PC-3 (cell line): ENCODE measurements around the gene RAB44. TPM values are rescaled to one million over a fixed set of nuclear protein-coding genes. Genes with fewer than 3 reads are reported as not detected.
"Not testable (repeated sequence)": the region's sequence is repeated elsewhere in the genome, so short reads cannot be mapped to it uniquely, and the experiment has no call there.

Experiments
- ATAC-seq: fragments of 200-7000 bp; cut with Tn5 transposase; 2 replicates; pipeline ENCODE4 v1.9.1; 2020; ENCODE audit warnings: mild to moderate bottlenecking, moderate library complexity
- BruUV-seq: library from RNA; stranded (reverse); fragments of 400-500 nt; replicated peaks from 2 replicates; lab custom pipeline; 2021; lab: Mats Ljungman, UMichigan
- CTCF ChIA-PET: fragments of 300-600 bp; sonication (Branson Sonifier 250); formaldehyde crosslinking; loops from one replicate; lab custom pipeline; 2022; ENCODE audit warnings: antibody characterized with exemption; lab: Charles Lee
- POLR2A ChIA-PET: fragments of 300-600 bp; sonication (Branson Sonifier 250); formaldehyde crosslinking; loops from one replicate; lab custom pipeline; 2022; ENCODE audit warnings: antibody characterized with exemption; ENCODE audit not compliant: unreplicated experiment; lab: Charles Lee
- DNase-seq: peaks from one replicate; pipeline ENCODE4 v3.0.0-alpha.2; 2015
- H2AFZ ChIP-seq: fragments of 300-600 bp; sonication (generic); 2 replicates; pipeline ENCODE4 v1.6.0; 2016; ENCODE audit warnings: antibody characterized with exemption, low read length
- H3F3A ChIP-seq: fragments of 300-600 bp; sonication (generic); one replicate; pipeline ENCODE4 v1.6.0; 2017; ENCODE audit warnings: antibody characterized with exemption, low read length, control low read depth, mild to moderate bottlenecking; ENCODE audit not compliant: unreplicated experiment
- H3K27ac ChIP-seq: fragments of 300-600 bp; sonication (generic); 2 replicates; pipeline ENCODE4 v1.5.1; 2016; ENCODE audit warnings: mild to moderate bottlenecking, low read length
- H3K27me3 ChIP-seq: fragments of 300-600 bp; sonication (generic); 2 replicates; pipeline ENCODE4 v1.6.1; 2016; ENCODE audit warnings: low read length, mixed read lengths
- H3K36me3 ChIP-seq: fragments of 300-600 bp; sonication (generic); 2 replicates; pipeline ENCODE4 v1.6.1; 2016; ENCODE audit warnings: low read depth, mixed run types, low read length, mixed read lengths
- H3K4me1 ChIP-seq: fragments of 300-600 bp; sonication (generic); 2 replicates; pipeline ENCODE4 v1.5.1; 2016; ENCODE audit warnings: low read length; ENCODE audit not compliant: insufficient read depth
- H3K4me2 ChIP-seq: fragments of 300-600 bp; sonication (generic); 2 replicates; pipeline ENCODE4 v1.6.0; 2016; ENCODE audit warnings: low read length
- H3K4me3 ChIP-seq: fragments of 300-600 bp; sonication (generic); 2 replicates; pipeline ENCODE4 v1.5.1; 2016; ENCODE audit warnings: mild to moderate bottlenecking, low read length, mixed read lengths
- H3K79me2 ChIP-seq: fragments of 300-600 bp; sonication (generic); 2 replicates; pipeline ENCODE4 v1.6.1; 2017; ENCODE audit warnings: low read length, mixed read lengths
- H3K9ac ChIP-seq: fragments of 300-600 bp; sonication (generic); 2 replicates; pipeline ENCODE4 v1.6.0; 2016; ENCODE audit warnings: mild to moderate bottlenecking, low read length
- H3K9me2 ChIP-seq: fragments of 300-600 bp; sonication (generic); replicated peaks from 2 replicates; pipeline ENCODE4 v1.6.1; 2016; ENCODE audit warnings: mixed run types, low read length, mixed read lengths
- H3K9me3 ChIP-seq: fragments of 300-600 bp; sonication (generic); 2 replicates; pipeline ENCODE4 v1.6.1; 2016; ENCODE audit warnings: low read length, mixed read lengths
- H4K20me1 ChIP-seq: fragments of 300-600 bp; sonication (generic); 2 replicates; pipeline ENCODE4 v1.6.1; 2016; ENCODE audit warnings: low read length, mixed read lengths
- EZH2 ChIP-seq: fragments of 300-600 bp; sonication (generic); IDR thresholded peaks from one replicate; pipeline ENCODE4 v1.6.1; 2017; ENCODE audit warnings: antibody characterized with exemption, mild to moderate bottlenecking, low read length; ENCODE audit not compliant: unreplicated experiment
- EZH2phosphoT487 ChIP-seq: fragments of 300-600 bp; sonication (generic); IDR thresholded peaks from 2 replicates; pipeline ENCODE4 v1.6.1; 2018; ENCODE audit warnings: mild to moderate bottlenecking, antibody characterized with exemption, low read length, borderline replicate concordance
- intact Hi-C: fragments of 100-400 bp; cut with micrococcal nuclease; formaldehyde crosslinking; loops from 2 replicates; pipeline ENCODE4 v1.9.0; 2023
- total RNA-seq: library from RNA; depleted of rRNA; stranded (reverse); fragments of >200 nt; gene quantifications from 2 replicates; pipeline ENCODE4 v1.2.3, GENCODE V29; 2014
- TF ChIP-seq, protein P1 (sequence below): fragments of 300-600 bp; sonication (generic); conservative IDR thresholded peaks from 2 replicates; pipeline ENCODE4 v1.5.1; 2017; ENCODE audit warnings: antibody characterized with exemption, low read depth, mild to moderate bottlenecking, low read length

The RAB44 gene
- total RNA-seq, 1 experiment from 2014 or later = not detected

DNA sequence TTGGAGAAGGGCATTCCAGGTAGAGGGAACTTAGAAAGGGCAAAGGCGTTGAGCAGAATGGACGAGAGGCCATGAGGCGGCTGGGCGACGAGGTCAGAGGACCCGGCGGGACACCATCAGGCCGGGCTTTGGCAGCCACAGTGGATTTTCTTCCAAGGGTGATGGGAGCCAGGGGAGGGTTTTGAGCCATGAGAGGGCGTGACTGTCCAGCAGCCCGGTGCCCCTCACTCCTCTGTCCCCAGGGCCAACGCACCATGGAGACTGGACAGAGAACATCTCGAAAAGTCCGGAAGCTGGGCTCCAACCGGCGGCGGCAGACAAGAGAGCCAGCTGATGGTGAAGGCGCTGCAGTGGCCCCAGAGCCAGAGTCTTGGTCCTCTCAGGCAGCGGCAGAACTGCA lies 6.4 kb downstream of the RAB44 start:
- Histone ChIP-seq H3K4me1 (peaks cover 6% of the 10 kb centered on the region; the same call in 1 of the 2 replicates), H3K79me2 (no peaks in the 10 kb centered on the region), H3K4me3 (no peak overlapping the region), H3K9me2 (no peaks in the 10 kb centered on the region), H3K36me3 (no peaks in the 10 kb centered on the region), H3K27me3 (no peaks in the 10 kb centered on the region), H4K20me1 (no peaks in the 10 kb centered on the region), H3K9ac (no peak overlapping the region), H3K27ac (no peak overlapping the region), H2AFZ (no peak overlapping the region), H3F3A (no peaks in the 10 kb centered on the region), H3K4me2 (no peak overlapping the region), H3K9me3 (no peaks in the 10 kb centered on the region)
- BruUV-seq = no TSS peak
- no peak for ATAC-seq
- intact Hi-C loops = no loop called here
- CTCF ChIA-PET = no interaction called here
- POLR2A ChIA-PET = no interaction called here
- DNase-seq = no peak
- TF ChIP-seq, protein P1, sequence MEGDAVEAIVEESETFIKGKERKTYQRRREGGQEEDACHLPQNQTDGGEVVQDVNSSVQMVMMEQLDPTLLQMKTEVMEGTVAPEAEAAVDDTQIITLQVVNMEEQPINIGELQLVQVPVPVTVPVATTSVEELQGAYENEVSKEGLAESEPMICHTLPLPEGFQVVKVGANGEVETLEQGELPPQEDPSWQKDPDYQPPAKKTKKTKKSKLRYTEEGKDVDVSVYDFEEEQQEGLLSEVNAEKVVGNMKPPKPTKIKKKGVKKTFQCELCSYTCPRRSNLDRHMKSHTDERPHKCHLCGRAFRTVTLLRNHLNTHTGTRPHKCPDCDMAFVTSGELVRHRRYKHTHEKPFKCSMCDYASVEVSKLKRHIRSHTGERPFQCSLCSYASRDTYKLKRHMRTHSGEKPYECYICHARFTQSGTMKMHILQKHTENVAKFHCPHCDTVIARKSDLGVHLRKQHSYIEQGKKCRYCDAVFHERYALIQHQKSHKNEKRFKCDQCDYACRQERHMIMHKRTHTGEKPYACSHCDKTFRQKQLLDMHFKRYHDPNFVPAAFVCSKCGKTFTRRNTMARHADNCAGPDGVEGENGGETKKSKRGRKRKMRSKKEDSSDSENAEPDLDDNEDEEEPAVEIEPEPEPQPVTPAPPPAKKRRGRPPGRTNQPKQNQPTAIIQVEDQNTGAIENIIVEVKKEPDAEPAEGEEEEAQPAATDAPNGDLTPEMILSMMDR = no peak
- TF ChIP-seq EZH2phosphoT487 (no peak), EZH2 (no peak)

DNA sequence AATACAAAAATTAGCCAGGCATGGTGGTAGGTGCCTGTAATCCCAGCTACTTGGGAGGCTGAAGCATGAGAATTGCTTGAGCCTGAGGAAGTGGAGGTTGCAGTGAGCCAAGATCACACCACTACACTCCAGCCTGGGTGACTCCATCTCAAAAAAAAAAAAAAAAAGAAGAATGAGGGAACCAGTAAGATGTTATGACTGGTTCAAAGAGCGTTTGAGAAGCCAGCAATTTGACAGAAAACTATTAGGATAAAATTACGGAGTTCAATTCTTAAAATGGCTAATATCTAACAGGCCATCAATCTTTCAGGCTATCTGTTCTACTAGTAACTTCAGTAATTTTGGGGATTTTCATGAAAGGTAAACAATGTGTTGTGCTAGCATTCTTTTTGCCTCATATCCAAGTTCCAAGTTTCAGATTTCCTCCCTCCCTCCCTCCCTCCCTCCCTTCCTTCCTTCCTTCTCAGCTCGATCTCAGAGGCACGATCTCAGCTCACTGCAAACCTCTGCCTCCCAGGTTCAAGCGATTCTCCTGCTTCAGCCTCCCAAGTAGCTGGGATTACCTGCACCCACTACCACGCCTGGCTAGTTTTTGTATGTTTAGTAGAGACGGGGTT lies 7.4 kb downstream of the RAB44 start:
- H3K9me3 ChIP-seq, H4K20me1 ChIP-seq, H3K4me1 ChIP-seq, CTCF ChIA-PET, H3K4me2 ChIP-seq, H2AFZ ChIP-seq, H3K79me2 ChIP-seq, H3K9ac ChIP-seq, intact Hi-C loops, H3F3A ChIP-seq, H3K4me3 ChIP-seq, BruUV-seq, ATAC-seq, H3K27me3 ChIP-seq, H3K36me3 ChIP-seq, H3K27ac ChIP-seq, H3K9me2 ChIP-seq, DNase-seq: not testable (repeated sequence)
- POLR2A ChIA-PET = interaction anchor here (0.6 kb wide), 1 partner anchor 40 kb away, joined by 8 read pairs; no protein-coding TSS in a partner anchor

DNA sequence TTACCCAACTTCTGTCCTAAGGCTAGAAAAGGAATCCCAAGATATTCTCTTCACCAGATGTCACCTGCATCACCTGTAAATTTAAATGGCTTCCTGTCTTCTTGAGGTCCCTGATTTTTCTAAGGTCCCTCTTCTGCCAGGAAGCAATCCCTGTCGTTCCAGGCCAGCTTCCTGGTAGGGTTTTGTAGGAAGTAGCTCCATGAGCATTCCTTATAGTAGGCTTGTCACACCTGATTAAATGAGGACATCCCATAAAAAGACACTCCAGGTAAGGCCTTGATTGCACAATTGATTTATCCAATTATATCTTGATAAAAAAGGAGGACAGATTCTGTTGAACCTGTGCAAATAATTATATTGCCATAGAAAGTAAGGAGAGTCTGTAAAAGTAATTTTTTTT lies 8.7 kb downstream of the RAB44 start:
- Histone ChIP-seq H2AFZ (no peak overlapping the region), H3K4me2 (no peak overlapping the region), H3K9ac (no peak overlapping the region), H3K27me3 (no peaks in the 10 kb centered on the region), H3F3A (no peaks in the 10 kb centered on the region), H3K79me2 (no peaks in the 10 kb centered on the region), H3K27ac (no peak overlapping the region), H3K36me3 (no peaks in the 10 kb centered on the region), H4K20me1 (no peaks in the 10 kb centered on the region), H3K4me3 (no peak overlapping the region), H3K4me1 (peaks cover 3% of the 10 kb centered on the region; the same call in 1 of the 2 replicates), H3K9me2 (no peaks in the 10 kb centered on the region), H3K9me3 (no peaks in the 10 kb centered on the region)
- intact Hi-C loops = no loop called here
- ChIA-PET POLR2A (no interaction called here), CTCF (no interaction called here)
- TF ChIP-seq EZH2 (no peak), EZH2phosphoT487 (no peak)
- TF ChIP-seq, protein P1 = no peak
- no TSS peak for BruUV-seq
- DNase-seq = no peak
- ATAC-seq = no peak
